Measurements from ENCODE around the gene ST6GALNAC3.

The ST6GALNAC3 gene

GRCh38 chr1:76507376-76507775 lies 432.8 kb downstream of the ST6GALNAC3 start:
- DNase-seq (ENCODE audit: low read depth) = no peak

- DNase-seq (ENCODE audit: low read depth) = no peak
These were observed 434.3 kb downstream of the ST6GALNAC3 start for GRCh38 chr1:76508871-76509270.

- no peak for DNase-seq (ENCODE audit: low read depth)
These were observed 436.4 kb downstream of the ST6GALNAC3 start for GRCh38 chr1:76510672-76511557.

- no peak for DNase-seq (ENCODE audit: low read depth)
These were observed 437.1 kb downstream of the ST6GALNAC3 start for GRCh38 chr1:76511558-76512179.

- DNase-seq (ENCODE audit: low read depth) = no peak
These were observed 456.4 kb downstream of the ST6GALNAC3 start for GRCh38 chr1:76530953-76531352.

- DNase-seq (ENCODE audit: low read depth) = no peak
These were observed 467.1 kb downstream of the ST6GALNAC3 start for GRCh38 chr1:76541618-76542017.

GRCh38 chr1:76542359-76542758 lies 467.8 kb downstream of the ST6GALNAC3 start:
- no peak for DNase-seq (ENCODE audit: low read depth)

- no peak for DNase-seq (ENCODE audit: low read depth)
These were observed 468.9 kb downstream of the ST6GALNAC3 start for GRCh38 chr1:76543495-76543894.

- DNase-seq (ENCODE audit: low read depth) = no peak
These were observed 471.9 kb downstream of the ST6GALNAC3 start for GRCh38 chr1:76546354-76546933.

GRCh38 chr1:76547916-76548315 lies 473.4 kb downstream of the ST6GALNAC3 start:
- DNase-seq (ENCODE audit: low read depth) = no peak

- DNase-seq (ENCODE audit: low read depth) = no peak
These were observed 474.1 kb downstream of the ST6GALNAC3 start for GRCh38 chr1:76548513-76549100.

GRCh38 chr1:76554283-76554682 lies 479.7 kb downstream of the ST6GALNAC3 start:
- DNase-seq (ENCODE audit: low read depth) = no peak

- DNase-seq (ENCODE audit: low read depth) = no peak
These were observed 487.7 kb downstream of the ST6GALNAC3 start for GRCh38 chr1:76562292-76562691.

- no peak for DNase-seq (ENCODE audit: low read depth)
These were observed 494.2 kb downstream of the ST6GALNAC3 start for GRCh38 chr1:76568573-76569238.

- DNase-seq (ENCODE audit: low read depth) = no peak
These were observed 496.7 kb downstream of the ST6GALNAC3 start for GRCh38 chr1:76571248-76571647.

GRCh38 chr1:76572229-76572628 lies 497.7 kb downstream of the ST6GALNAC3 start:
- DNase-seq (ENCODE audit: low read depth) = no peak

GRCh38 chr1:76576876-76577524 lies 502.5 kb downstream of the ST6GALNAC3 start:
- no peak for DNase-seq (ENCODE audit: low read depth)

GRCh38 chr1:76577525-76578185 lies 503.1 kb downstream of the ST6GALNAC3 start:
- no peak for DNase-seq (ENCODE audit: low read depth)

- no peak for DNase-seq (ENCODE audit: low read depth)
These were observed 505.7 kb downstream of the ST6GALNAC3 start for GRCh38 chr1:76580206-76580605.

GRCh38 chr1:76581712-76582111 lies 507.2 kb downstream of the ST6GALNAC3 start:
- no peak for DNase-seq (ENCODE audit: low read depth)

- DNase-seq (ENCODE audit: low read depth) = no peak
These were observed 508.8 kb downstream of the ST6GALNAC3 start for GRCh38 chr1:76583235-76583868.

Data from EH (cell line).